GM12872 (cell line): ENCODE measurements around the gene MANEAL.

Experiments
- CTCF ChIP-seq: IDR thresholded peaks from 3 replicates; pipeline ENCODE4 v1.5.1; 2011; ENCODE audit warnings: low read depth, mild to moderate bottlenecking, low read length, moderate library complexity; ENCODE audit not compliant: insufficient read depth

MANEAL gene

GRCh38 chr1:37793773-37794371 is at the start of gene MANEAL:
Gene MANEAL, plus strand, starts transcription at chr1:37793847. Its CDS starts 336 bp downstream, at chr1:37794183.
- no peak for TF ChIP-seq CTCF

- no peak for TF ChIP-seq CTCF
Observed at GRCh38 chr1:37746806-37747205, 46.8 kb upstream of the MANEAL start.

- TF ChIP-seq CTCF, result no peak
Observed at GRCh38 chr1:37748565-37748964, 45.1 kb upstream of the MANEAL start.

- no peak for TF ChIP-seq CTCF
Observed at GRCh38 chr1:37752213-37752582, 41.4 kb upstream of the MANEAL start.

- no peak for TF ChIP-seq CTCF
Observed at GRCh38 chr1:37752583-37753471, 40.8 kb upstream of the MANEAL start.

GRCh38 chr1:37753473-37754321 is 40.0 kb upstream of the MANEAL start:
- no peak for TF ChIP-seq CTCF

GRCh38 chr1:37755290-37755689 is 38.4 kb upstream of the MANEAL start:
- no peak for TF ChIP-seq CTCF
